Activated CD8-positive, alpha-beta memory T cell treated with anti-CD3 and anti-CD28 coated beads for 36 hours (primary cell): ENCODE results near the gene KCNQ5. TPM values are rescaled to one million over a fixed set of nuclear protein-coding genes. Genes with fewer than 3 reads are reported as not detected.

Source experiments
- CTCF ChIA-PET: fragments of 350-600 bp; sonication (Branson Sonifier 250); formaldehyde crosslinking; loops from one replicate; lab custom pipeline; 2021; ENCODE audit warnings: antibody characterized with exemption; lab: Charles Lee
- POLR2A ChIA-PET: fragments of 350-600 bp; sonication (Branson Sonifier 250); formaldehyde crosslinking; loops from one replicate; lab custom pipeline; 2021; ENCODE audit warnings: antibody characterized with exemption; lab: Charles Lee
- total RNA-seq, 2 experiments: library from RNA; stranded (reverse); gene quantifications; one replicate each; pipeline ENCODE4 v1.2.3, GENCODE V29; 2021

The KCNQ5 gene
- total RNA-seq, 2 experiments from 2014 or later = 12.3 TPM

DNA sequence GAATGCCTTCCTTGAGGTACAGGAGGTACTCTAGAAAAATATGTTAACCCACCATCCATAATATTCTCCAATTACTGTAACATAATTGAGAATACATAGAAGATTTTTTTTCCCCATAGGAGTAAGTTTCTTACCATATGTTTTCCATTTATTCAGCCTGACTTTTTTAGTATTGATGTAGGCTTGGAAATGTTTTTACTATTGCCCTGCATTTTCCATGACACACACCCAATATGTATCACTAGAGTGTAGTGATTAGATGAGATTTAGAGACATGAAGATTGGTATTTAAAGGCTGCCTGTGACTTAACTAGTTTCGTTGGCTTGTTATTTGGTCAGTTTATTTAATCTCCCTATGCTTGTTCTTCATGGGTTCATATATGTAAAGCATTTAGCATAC is 39.5 kb downstream of the KCNQ5 start:
- POLR2A ChIA-PET = no interaction called here
- CTCF ChIA-PET = no interaction called here

DNA sequence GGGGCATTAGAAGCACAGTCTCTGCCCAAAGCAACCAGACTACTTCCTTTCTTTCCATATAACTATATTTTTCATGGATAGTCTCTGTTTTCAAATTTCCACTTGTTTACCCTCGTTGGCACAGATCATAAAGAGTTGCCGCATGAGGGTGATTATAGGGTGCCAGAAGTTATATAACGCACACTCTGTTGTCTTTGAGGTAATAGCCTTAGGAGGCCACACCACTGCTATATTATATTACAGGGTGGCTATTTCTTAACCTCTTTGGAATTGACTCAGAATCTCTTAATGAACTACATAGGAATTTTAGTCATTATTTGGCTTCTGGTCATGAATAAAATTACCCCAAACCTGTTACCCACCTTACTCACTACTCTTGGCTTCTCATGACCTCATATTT is 43.7 kb downstream of the KCNQ5 start:
- ChIA-PET POLR2A (no interaction called here), CTCF (no interaction called here)

DNA sequence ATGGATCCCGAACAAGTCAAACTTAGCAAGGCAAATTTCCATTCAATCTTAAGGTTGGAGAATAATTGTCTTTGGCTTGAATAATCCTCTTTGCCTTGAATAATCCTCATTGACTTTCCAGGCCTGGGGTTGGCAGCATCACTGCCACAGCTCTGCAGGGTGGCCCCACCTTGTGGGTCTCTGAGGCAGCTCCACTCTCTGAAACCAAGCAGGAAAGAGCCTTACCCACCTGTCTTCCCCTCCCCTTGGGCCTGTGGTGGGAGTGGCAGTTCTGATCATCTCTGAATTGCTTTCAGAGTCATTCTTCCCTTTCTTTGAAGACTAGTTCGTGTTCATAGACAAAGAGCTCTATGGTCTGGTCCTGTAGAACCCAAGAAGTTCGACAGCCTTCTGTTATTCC is 47.5 kb downstream of the KCNQ5 start:
- POLR2A ChIA-PET = no interaction called here
- CTCF ChIA-PET = no interaction called here

DNA sequence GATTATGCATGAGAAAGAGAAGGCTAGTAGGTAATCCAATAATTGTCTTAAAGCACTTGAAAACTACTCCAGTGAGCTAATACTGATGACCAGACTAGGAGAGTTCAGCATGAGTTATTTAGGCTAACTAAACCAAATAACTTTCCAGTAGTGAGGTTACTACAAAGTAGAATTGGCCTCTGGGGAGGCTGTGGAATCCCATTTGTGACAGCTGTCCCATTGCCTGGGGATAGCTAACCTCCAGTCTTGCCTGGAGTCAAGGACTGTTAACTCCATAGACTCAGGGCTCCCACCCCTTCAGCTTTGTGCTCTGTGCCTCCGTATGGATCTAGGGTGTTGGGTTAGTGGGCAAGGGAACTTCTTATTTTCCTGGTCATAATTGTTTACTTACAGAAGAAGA is 51.0 kb downstream of the KCNQ5 start:
- CTCF ChIA-PET = interaction anchor here (0.6 kb wide), 1 partner anchor 576 kb away, joined by 4 read pairs; no protein-coding TSS in a partner anchor

DNA sequence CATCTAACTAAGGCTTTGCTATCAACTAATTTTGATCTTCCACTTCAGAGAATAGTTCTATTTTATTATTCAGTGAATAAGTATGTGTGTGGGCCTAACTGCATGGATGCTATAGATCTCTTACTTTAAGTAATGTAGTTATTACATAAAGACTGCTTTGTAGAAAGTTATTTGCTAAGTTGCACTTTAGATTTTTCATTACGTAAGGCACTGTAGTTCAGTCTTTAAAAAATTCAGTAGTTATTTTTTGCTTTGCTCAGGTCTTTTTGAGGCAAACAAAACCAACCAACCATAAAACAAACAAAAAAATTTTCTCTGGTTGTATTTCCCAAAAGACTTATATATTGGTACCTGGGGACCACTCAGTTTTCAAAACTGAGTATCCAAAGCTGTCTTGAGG is 53.0 kb downstream of the KCNQ5 start:
- ChIA-PET POLR2A (no interaction called here), CTCF (no interaction called here)

More for the DNA sequence above, 51.0 kb downstream of the KCNQ5 start:
- POLR2A ChIA-PET = no interaction called here

DNA sequence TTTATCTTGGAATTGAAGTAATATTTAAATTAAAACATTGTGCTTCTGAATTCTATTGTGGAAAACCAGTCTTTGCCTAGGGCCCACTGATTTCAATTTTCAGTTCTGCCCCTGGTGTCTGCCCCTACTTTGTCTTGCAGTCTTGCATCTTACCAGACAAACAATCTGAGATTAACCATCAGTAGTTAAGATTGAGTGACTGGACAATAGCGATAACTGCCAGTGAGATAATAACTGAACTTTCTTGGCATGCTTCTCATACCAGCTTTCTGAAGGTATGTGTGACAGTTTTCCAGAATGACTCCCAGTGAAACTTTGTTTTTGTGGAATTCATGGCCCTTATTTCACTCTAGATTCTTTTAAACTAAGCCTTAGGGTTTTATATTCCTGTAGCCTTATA is 53.5 kb downstream of the KCNQ5 start:
- CTCF ChIA-PET = no interaction called here
- POLR2A ChIA-PET = no interaction called here

DNA sequence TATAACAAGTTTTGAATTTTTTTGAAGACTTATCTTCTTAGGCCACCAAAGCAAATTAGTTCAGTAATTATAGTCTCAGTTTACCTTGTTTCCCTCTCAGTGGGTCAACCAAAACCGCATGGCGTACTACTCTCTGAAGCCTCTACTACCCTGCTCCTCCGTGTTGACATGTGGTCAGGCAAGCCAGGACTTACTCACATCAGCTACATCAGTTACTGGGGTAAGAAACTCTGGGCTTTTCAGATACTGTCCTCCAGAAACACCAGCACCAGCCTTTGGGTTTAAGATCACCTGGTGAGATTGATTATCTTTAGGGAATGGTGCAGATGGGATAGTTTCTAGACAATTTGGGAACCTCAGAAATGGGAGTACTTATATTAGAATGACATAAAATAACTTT is 55.1 kb downstream of the KCNQ5 start:
- ChIA-PET POLR2A (no interaction called here), CTCF (no interaction called here)

DNA sequence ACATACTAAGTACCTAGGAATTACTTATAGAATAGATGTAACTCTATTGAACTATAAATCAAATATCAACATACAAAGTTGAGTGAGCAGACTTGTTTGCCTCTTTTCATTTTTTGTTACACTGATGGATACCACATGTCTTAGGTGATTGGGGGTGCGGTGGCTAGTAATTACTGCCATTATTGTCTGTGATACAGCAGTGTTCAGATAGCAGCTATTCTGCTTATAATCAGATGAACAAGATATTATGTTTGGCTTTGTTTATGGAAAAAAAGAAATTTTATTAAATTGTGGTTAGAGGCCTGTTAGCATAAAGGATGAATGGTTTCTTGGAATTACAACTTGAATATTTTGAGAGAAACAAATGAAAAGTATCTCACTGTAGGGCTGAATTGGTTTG is 55.9 kb downstream of the KCNQ5 start:
- POLR2A ChIA-PET = no interaction called here
- CTCF ChIA-PET = no interaction called here

DNA sequence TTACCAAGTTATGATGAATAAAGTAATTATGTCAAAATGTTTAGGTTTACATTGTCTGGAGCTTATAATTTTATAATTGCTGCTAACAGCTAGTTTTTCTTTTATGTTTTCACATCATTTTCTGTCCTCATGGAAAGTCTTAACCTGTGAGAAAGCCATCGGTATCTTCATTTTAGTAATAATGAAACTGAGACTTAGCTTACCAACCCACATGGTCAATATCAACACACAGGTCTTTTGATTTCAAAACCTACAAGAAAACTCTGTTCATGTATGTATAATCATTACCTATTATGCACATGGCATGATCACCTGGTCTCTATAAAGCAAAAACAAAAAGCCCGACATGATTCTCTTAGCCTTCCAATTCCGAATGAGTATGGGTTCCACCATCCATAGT is 61.9 kb downstream of the KCNQ5 start:
- ChIA-PET CTCF (no interaction called here), POLR2A (no interaction called here)

DNA sequence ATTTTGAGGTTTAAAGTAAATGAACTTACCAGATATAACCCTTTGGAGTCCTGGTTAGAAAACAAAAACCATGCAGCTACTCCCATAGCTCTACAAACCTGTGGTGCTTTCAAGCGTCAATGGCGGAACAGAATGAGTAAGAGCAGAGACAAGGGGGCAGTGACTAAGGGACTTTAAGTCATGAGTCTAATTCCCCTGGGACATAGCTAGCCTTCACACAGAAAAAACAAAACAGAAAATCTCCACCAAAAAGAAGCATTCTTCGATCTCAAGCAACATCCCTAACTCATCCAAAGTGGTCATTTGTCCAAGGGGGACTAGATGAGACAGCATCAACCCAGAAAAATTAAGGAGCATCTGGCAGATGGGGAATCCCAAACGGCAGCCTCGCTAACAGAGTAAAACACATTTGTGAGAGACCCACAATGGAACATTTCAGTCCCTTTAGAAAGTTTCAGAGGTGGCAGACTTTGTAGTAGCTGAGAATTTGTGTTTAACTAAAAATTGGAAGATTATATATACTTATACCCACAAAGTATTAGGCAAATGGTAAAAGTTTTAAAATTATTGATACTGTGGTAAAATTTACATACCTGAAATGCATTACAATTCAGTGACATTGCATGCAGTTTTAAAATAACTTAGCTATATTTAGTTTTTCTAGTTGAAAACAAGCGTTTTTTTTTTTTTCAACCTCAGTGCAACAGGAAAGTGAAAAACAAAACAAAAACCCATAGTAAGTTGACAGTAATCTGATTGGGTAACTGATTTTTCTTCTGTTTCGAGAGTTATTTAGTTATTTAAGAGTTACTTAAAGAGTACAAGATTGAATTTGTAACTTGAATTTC is 67.5 kb downstream of the KCNQ5 start:
- POLR2A ChIA-PET = no interaction called here
- CTCF ChIA-PET = no interaction called here

DNA sequence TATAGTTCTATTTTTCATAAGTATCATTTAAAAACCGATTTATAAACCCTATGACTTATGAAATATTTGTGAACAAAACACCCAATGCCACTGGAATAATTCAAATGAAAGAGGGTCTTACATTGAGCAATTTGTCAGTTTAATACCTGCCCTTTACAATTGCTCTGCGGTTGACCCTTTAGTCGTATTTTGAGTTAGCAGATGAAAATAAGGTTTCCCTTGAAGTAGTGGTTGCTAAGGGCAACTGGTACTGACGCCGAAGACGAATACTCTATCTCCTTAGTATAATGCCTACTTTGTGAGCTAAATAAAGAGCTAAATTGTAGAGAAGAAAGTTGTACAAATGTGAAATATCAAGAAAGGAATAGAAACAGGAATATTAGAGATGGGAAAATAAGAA is 69.4 kb downstream of the KCNQ5 start:
- ChIA-PET CTCF (no interaction called here), POLR2A (no interaction called here)

DNA sequence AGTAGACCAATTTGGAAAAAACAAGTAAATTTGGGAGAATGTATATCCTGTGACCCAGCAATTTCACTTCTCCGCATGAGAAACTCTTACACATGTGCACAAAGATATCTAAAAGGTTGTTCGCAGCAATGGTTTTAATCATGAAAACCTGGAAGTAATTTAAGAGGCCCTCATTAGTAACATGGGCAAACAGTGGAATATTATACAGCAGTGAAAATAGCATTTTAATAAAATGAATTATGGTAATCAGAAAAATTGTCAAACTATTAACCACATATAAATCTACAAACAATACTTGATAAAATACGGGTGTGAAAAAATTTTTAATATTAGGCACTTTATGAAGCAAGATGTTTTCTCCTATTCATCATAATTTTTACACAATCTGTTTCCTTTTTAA is 74.2 kb downstream of the KCNQ5 start:
- ChIA-PET CTCF (no interaction called here), POLR2A (no interaction called here)

DNA sequence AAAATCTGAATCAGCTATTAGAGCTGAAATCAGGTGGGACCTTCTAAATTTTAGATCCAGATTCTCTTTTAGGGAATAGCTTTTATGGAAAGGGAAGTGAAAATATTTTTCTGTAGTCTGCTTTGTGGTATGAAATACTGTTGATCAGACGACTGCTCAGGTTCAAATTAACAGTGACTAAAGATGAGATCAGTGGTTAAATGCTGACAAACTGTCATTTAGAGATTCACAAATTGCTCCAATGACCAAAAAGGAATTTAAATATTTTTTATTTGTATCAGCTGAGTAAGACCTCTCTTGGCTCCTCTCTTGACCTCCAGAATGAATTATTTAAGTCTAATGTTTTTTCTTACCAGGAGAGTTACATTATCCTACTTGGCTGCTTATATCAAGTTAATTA is 77.3 kb downstream of the KCNQ5 start:
- POLR2A ChIA-PET = no interaction called here
- CTCF ChIA-PET = no interaction called here

DNA sequence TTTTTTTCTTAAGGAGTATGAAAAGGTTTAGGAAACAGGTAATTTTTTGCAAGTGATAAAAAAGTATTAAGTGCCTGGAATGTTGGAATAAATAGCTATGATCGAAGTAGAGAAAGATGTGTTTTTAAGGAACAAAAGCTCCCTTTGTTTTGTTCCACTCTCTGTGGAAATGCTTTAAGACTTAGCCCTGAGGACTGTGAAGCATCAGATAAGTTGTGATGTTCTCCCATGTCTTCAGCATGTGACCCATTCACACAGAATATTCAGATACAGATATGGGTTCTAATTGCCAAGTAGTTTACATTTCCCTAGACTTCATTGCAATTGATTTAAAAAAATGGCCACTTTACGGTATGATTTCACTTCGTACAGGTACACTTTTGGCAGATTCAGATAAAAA is 80.6 kb downstream of the KCNQ5 start:
- ChIA-PET CTCF (no interaction called here), POLR2A (no interaction called here)

DNA sequence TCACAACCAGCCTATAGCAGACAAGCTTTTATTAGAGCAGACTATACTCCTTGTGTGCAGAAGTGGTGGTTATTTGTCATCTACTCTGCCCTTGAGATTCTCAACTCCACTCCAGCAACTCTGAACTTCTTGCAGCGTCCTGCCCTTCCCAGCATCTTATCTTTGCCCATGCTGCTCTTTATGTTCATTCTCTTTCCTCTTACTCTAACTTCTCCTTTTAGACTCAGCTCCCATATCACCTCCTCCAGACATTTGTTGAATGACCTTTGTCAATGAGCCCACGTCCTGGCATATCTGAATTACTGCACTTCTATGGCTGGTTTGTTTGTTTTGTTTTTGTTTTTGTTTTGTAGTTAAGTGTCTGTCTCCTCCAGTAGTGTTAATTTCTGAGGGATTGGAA is 81.2 kb downstream of the KCNQ5 start:
- ChIA-PET POLR2A (no interaction called here), CTCF (no interaction called here)

DNA sequence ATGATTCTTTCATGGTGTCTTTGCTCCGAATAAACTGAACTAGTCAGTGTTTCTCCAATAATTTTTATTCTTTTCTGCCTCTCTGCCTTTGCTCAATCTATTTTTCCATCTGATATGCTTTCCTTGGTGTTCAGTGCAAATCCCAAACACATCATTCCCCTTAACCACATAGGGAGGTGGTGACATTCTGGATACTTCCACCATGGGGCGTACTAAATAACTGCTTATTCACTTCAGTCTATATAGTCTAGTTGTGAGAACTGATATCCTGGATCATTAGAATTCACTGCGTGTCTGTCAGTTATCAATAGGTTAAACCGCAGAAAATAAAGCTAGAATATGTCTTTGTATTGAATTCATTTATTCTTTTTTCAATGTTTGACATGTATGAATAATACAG is 83.1 kb downstream of the KCNQ5 start:
- ChIA-PET CTCF (no interaction called here), POLR2A (no interaction called here)

DNA sequence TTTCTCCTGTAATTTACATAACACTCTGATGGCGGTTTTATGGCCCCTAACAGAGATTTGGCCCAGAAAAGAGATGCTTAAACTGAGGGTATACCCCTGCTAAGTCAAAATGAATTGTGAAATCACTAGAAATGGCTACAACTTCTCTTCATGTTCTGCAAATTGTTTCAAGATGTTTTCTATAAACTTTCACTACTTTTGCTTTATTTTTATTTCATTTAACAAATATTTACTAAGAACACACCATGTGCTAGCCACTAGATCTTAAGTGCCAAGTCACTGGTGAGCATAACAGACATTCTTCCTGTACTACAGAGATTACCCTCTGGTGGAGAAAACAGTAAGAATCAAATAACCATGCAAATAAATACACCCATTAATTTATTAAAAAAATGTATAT is 87.6 kb downstream of the KCNQ5 start:
- CTCF ChIA-PET = interaction anchor here (1.3 kb wide), 1 partner anchor 15 kb away, joined by 3 read pairs; no protein-coding TSS in a partner anchor
- POLR2A ChIA-PET = no interaction called here

DNA sequence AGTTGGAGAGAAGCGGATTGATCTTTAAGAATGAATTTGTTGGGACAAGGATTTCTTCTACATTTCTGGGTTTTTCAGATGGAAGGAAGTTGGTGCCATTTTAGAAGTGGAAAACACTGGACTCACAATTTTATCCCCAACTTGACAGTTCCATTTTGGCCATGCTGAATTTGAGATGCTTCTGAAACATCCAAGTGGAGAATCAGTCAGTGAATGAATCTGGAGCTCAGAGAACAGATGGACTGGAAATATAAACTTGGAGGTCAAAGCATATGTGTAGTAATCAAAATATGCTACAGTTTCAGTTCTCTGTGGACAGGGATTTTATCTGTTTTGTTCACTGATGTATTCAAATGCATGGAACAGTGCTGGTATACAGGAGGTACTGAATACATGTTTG is 89.9 kb downstream of the KCNQ5 start:
- ChIA-PET CTCF (no interaction called here), POLR2A (no interaction called here)

DNA sequence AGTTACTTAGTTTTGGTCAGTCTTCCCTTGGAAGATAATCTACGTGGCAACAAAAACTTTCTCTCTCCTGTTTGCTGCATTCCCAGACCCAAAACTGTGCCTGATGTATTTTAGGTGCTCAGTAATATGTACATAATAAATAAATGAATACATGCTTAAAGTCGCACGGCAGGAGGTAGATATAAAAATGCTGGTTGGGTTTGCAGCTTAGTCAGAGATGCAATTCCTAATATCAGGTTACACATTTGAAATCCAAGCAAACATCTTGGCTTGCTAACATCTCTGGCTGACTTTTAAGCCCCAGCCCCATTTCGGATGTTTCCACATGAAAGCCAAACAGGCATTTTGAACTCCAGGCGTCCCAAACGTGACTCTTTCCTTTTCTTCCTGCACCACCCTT is 91.0 kb downstream of the KCNQ5 start:
- CTCF ChIA-PET = no interaction called here
- POLR2A ChIA-PET = no interaction called here

DNA sequence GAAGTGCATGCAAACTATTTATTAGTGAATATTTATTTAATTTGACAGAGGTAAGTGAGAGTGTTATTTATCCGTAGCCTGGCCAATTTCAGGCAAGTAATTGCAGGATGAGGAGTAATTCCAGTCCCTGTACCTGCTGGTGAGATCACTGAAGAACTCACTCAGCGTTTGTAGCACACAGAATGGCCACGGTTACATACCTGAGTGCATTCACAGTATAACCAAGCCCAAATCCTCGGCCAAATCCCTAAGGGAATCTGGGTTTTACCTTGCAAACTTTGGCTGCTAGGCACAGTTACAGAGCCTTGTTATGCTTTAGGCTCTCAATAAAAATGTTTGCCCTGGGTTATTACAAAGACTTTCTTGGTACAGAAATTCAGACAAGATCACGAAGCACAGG is 93.3 kb downstream of the KCNQ5 start:
- ChIA-PET CTCF (no interaction called here), POLR2A (no interaction called here)

DNA sequence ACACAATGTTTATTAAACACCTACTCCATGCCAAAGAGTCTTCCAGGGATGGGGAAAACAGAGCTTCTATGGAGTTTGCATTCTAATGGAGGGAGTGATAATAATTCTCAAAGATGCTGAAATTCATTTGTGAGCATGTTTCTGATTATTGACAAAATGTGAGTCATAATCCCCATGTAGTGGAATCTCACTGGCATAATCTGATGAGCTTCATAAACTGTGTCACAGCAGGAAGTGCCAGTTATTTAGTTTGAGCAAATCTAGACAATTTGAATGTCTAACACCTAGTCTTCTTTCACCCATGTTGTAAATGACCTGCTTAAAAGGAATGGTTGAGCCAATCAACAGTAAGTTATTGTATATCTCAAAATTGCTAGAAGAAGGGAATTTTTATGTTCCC is 95.1 kb downstream of the KCNQ5 start:
- CTCF ChIA-PET = no interaction called here

DNA sequence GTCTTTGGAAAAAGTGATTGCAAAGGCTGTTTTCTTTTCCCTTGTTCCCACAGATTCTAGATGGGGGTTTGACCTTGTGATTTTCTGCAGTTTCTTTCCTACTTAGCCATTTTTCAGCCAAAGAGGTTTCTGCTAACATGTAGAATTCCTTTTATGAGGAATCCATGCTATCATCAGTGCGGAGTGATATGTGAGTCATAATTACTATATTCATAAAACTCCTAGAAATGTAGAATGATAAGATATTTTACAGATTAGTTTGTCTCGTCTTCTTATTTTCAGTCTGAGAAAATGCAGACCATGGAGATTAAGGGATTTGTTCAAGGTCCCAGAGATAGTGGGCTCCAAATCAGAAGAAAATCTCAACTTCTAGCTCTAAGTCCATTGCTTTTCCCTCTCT is 98.6 kb downstream of the KCNQ5 start:
- ChIA-PET POLR2A (no interaction called here), CTCF (no interaction called here)

More for the DNA sequence above, 95.1 kb downstream of the KCNQ5 start:
- POLR2A ChIA-PET = no interaction called here
